GM12878 (cell line): Measurements from ENCODE around the gene NHLRC4. TPM values are rescaled to one million over a fixed set of nuclear protein-coding genes. Genes with fewer than 3 reads are reported as not detected.

Source experiments
- BMI1 ChIP-seq: fragments of 450-650 bp; IDR thresholded peaks from 2 replicates; pipeline ENCODE4 v1.6.1; 2016; ENCODE audit warnings: mild to moderate bottlenecking, moderate library complexity, borderline replicate concordance
- CHD1 ChIP-seq: IDR thresholded peaks from 2 replicates; pipeline ENCODE4 v1.6.1; 2012; ENCODE audit warnings: low read depth, low read length, improper control_type of control experiment
- E4F1 ChIP-seq: fragments of 450-650 bp; IDR thresholded peaks from 2 replicates; pipeline ENCODE4 v1.6.1; 2018; ENCODE audit warnings: borderline replicate concordance, mild to moderate bottlenecking; ENCODE audit not compliant: partially characterized antibody
- FOS ChIP-seq: IDR thresholded peaks from 3 replicates; pipeline ENCODE4 v1.6.1; 2011; ENCODE audit warnings: borderline replicate concordance; ENCODE audit not compliant: insufficient read length; ENCODE audit errors: extremely low read depth
- GATAD2B ChIP-seq: fragments of 450-650 bp; conservative IDR thresholded peaks from 2 replicates; pipeline ENCODE4 v1.6.1; 2017; ENCODE audit warnings: low read depth, mild to moderate bottlenecking, moderate library complexity
- HDGF ChIP-seq: fragments of 450-650 bp; IDR thresholded peaks from 2 replicates; pipeline ENCODE4 v1.6.1; 2016; ENCODE audit warnings: antibody characterized with exemption
- KLF5 ChIP-seq: fragments of 450-650 bp; IDR thresholded peaks from 2 replicates; pipeline ENCODE4 v1.6.1; 2014; ENCODE audit warnings: mild to moderate bottlenecking; ENCODE audit not compliant: partially characterized antibody
- NKRF ChIP-seq: fragments of 450-650 bp; conservative IDR thresholded peaks from 2 replicates; pipeline ENCODE4 v1.6.1; 2017; ENCODE audit warnings: mild to moderate bottlenecking, moderate library complexity
- PAX5 ChIP-seq: IDR thresholded peaks from 2 replicates; pipeline ENCODE4 v1.6.1; 2011; ENCODE audit warnings: low read depth, low read length, borderline replicate concordance
- PML ChIP-seq: IDR thresholded peaks from 2 replicates; pipeline ENCODE4 v1.6.1; 2012; ENCODE audit warnings: low read length, inconsistent platforms
- POLR2AphosphoS5 ChIP-seq: IDR thresholded peaks from 2 replicates; pipeline ENCODE4 v1.6.1; 2011; ENCODE audit warnings: mild to moderate bottlenecking, low read length, inconsistent platforms
- RAD21 ChIP-seq: IDR thresholded peaks from 2 replicates; pipeline ENCODE4 v1.6.1; 2011; ENCODE audit warnings: mild to moderate bottlenecking, low read depth, low read length, moderate library complexity; ENCODE audit not compliant: insufficient read depth
- RBBP5 ChIP-seq: fragments of 200-600 bp; sonication (generic); conservative IDR thresholded peaks from 2 replicates; pipeline ENCODE4 v1.6.1; 2016
- RFX5 ChIP-seq: IDR thresholded peaks from 2 replicates; pipeline ENCODE4 v1.6.1; 2011; ENCODE audit warnings: low read depth, low read length, improper control_type of control experiment
- RUNX3 ChIP-seq: IDR thresholded peaks from 2 replicates; pipeline ENCODE4 v1.6.1; 2012; ENCODE audit warnings: low read length, inconsistent platforms
- SREBF1 ChIP-seq: IDR thresholded peaks from 2 replicates; pipeline ENCODE4 v1.6.1; 2012; ENCODE audit warnings: mild to moderate bottlenecking, low read length
- SREBF2 ChIP-seq: IDR thresholded peaks from 2 replicates; pipeline ENCODE4 v1.6.1; 2012; ENCODE audit warnings: mild to moderate bottlenecking, low read length
- STAT1 ChIP-seq: fragments of 450-650 bp; conservative IDR thresholded peaks from 2 replicates; pipeline ENCODE4 v1.6.1; 2014; ENCODE audit warnings: antibody characterized with exemption, mild to moderate bottlenecking
- TCF7 ChIP-seq: IDR thresholded peaks from 2 replicates; pipeline ENCODE4 v1.6.1; 2014; ENCODE audit warnings: antibody characterized with exemption, borderline replicate concordance
- ZNF622 ChIP-seq: fragments of 450-650 bp; IDR thresholded peaks from 2 replicates; pipeline ENCODE4 v1.6.1; 2017; ENCODE audit warnings: mild to moderate bottlenecking, inconsistent platforms
- ZSCAN29 ChIP-seq: fragments of 450-650 bp; IDR thresholded peaks from 2 replicates; pipeline ENCODE4 v1.6.1; 2017; ENCODE audit warnings: mild to moderate bottlenecking, moderate library complexity
- polyA plus RNA-seq, 11 experiments: library from polyadenylated mRNA; depleted of rRNA in 4 of 11; unstranded in 6 of 11; stranded (reverse) in 5 of 11; fragments of >200 nt; fragmentation: Nextera tagmentation in 4 of 11; fragmentation: Illumina TruSeq in 1 of 11; extraction: Ambion mirVana in 4 of 11; extraction: Trizol in 1 of 11; gene quantifications; 1 replicate in 1 of 11; 2 replicates in 10 of 11; pipeline versions ENCODE4 v1.2.1 to v1.2.3, GENCODE V29; 2011 to 2016; ENCODE audit warnings: inconsistent platforms in 2 of 11, missing spikeins in 2 of 11, low read depth in 1 of 11
- total RNA-seq, 4 experiments: library from RNA; depleted of rRNA in 3 of 4; stranded (reverse); fragments of >200 nt in 3 of 4; fragmentation: Illumina TruSeq in 1 of 4; extraction: Trizol in 1 of 4; gene quantifications; 2 replicates each; pipeline versions ENCODE4 v1.2.1 to v1.2.3, GENCODE V29; 2013 to 2021
- TF ChIP-seq, protein P1 (sequence below): fragments of 450-650 bp; formaldehyde crosslinking; IDR thresholded peaks from 2 replicates; pipeline ENCODE4 v1.4.0; 2020; ENCODE audit warnings: mild to moderate bottlenecking, moderate library complexity
- TF ChIP-seq, protein P2 (sequence below): IDR thresholded peaks from 2 replicates; pipeline ENCODE4 v1.6.1; 2012; ENCODE audit warnings: low read depth, low read length, improper control_type of control experiment

Gene NHLRC4
- total and polyA plus RNA-seq, 10 of the 15 experiments (the other 5 are each of a cell fraction or from before 2014, with no cell fraction given) = 0.07 to 1.1 (median 0.57) TPM; not detected in 3

- TF ChIP-seq BMI1 (no peak), GATAD2B (no peak; the same call in 1 of the 2 replicates), POLR2AphosphoS5 (0 out of 2 replicates have a peak, but pooled peaks have one; percentile 44), SREBF1 (0 out of 2 replicates have a peak, but pooled peaks have one; percentile 31), STAT1 (no peak; the same call in 1 of the 2 replicates), PAX5 (0 out of 2 replicates have a peak, but pooled peaks have one; percentile 40), CHD1 (peak; percentile 84; the same call in 1 of the 2 replicates), RFX5 (no peak), RAD21 (peak; percentile 34; the same call in 1 of the 2 replicates), HDGF (no peak), FOS (no peak), PML (no peak), KLF5 (peak; percentile 85), RBBP5 (no peak), ZNF622 (no peak), SREBF2 (no peak), RUNX3 (peak; percentile 57; the same call in 1 of the 2 replicates), E4F1 (no peak), TCF7 (no peak), ZSCAN29 (no peak), NKRF (no peak; the same call in 1 of the 2 replicates)
- TF ChIP-seq, protein P1, sequence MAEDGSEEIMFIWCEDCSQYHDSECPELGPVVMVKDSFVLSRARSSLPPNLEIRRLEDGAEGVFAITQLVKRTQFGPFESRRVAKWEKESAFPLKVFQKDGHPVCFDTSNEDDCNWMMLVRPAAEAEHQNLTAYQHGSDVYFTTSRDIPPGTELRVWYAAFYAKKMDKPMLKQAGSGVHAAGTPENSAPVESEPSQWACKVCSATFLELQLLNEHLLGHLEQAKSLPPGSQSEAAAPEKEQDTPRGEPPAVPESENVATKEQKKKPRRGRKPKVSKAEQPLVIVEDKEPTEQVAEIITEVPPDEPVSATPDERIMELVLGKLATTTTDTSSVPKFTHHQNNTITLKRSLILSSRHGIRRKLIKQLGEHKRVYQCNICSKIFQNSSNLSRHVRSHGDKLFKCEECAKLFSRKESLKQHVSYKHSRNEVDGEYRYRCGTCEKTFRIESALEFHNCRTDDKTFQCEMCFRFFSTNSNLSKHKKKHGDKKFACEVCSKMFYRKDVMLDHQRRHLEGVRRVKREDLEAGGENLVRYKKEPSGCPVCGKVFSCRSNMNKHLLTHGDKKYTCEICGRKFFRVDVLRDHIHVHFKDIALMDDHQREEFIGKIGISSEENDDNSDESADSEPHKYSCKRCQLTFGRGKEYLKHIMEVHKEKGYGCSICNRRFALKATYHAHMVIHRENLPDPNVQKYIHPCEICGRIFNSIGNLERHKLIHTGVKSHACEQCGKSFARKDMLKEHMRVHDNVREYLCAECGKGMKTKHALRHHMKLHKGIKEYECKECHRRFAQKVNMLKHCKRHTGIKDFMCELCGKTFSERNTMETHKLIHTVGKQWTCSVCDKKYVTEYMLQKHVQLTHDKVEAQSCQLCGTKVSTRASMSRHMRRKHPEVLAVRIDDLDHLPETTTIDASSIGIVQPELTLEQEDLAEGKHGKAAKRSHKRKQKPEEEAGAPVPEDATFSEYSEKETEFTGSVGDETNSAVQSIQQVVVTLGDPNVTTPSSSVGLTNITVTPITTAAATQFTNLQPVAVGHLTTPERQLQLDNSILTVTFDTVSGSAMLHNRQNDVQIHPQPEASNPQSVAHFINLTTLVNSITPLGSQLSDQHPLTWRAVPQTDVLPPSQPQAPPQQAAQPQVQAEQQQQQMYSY (CRISPR knock-in tag) = no peak
- TF ChIP-seq, protein P2, sequence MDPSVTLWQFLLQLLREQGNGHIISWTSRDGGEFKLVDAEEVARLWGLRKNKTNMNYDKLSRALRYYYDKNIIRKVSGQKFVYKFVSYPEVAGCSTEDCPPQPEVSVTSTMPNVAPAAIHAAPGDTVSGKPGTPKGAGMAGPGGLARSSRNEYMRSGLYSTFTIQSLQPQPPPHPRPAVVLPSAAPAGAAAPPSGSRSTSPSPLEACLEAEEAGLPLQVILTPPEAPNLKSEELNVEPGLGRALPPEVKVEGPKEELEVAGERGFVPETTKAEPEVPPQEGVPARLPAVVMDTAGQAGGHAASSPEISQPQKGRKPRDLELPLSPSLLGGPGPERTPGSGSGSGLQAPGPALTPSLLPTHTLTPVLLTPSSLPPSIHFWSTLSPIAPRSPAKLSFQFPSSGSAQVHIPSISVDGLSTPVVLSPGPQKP = no peak
These were observed 41.2 kb upstream of the NHLRC4 start (continued) for GRCh38 chr16:525520-526180.
